Measurements from ENCODE around the gene EHMT1. TPM values are rescaled to one million over a fixed set of nuclear protein-coding genes. Genes with fewer than 3 reads are reported as not detected.

Gene EHMT1
- total and polyA plus RNA-seq, 2 of the 13 experiments (the other 11 are each of a cell fraction or from before 2014, with no cell fraction given): 23.0 to 27.1 TPM

DNA sequence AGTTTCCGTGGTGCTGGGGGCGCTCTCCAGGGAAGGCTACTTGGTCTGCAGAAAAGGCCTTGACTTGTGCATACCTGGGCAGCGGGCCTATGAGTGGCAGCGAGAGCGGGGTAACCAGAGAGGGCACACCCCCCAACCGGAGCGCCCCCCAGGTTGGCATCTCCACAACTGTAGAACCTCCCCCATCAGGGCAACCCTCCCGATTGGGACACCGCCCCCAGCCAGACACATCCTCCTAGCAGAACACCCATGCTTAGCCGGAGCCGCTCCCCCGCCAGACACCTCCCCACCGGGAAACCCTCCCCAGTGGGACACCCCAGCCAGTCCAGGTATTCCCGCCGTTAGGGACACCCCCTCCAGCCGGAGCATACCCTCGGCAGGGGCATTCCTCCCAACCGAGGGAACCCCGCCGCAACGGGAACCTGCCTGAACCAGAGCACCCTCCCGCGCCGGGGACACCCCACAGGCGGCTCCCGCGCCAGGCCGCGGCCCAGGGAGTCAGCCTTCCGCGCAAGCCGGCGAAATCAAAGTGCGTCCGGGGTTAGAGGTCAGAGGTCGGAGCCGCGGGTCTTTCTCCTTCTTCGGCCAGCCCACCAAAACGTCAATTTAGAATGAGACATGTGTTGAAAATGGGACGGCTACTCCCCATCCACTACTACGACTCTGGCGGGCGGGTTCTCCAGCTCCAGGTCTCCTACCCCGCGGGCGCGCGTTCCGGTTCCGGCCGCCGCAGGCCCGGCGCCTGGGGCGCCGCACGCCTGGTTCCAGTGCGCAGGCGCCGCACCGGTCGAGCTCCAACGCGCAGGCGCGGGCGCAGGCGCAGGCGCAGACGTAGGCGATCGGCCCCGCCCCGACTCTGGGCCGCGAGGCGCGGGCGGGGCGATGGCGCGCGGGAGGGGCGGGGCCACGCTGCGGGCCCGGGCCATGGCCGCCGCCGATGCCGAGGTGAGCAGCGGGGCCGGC is at the start of gene EHMT1 (continued):
- TF ChIP-seq, protein P1, sequence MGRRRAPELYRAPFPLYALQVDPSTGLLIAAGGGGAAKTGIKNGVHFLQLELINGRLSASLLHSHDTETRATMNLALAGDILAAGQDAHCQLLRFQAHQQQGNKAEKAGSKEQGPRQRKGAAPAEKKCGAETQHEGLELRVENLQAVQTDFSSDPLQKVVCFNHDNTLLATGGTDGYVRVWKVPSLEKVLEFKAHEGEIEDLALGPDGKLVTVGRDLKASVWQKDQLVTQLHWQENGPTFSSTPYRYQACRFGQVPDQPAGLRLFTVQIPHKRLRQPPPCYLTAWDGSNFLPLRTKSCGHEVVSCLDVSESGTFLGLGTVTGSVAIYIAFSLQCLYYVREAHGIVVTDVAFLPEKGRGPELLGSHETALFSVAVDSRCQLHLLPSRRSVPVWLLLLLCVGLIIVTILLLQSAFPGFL (CRISPR knock-in tag; IDR thresholded peaks at IDR 0.05): no peak
- TF ChIP-seq ZNF761 (CRISPR knock-in tag; conservative IDR thresholded peaks at IDR 0.05) (no peak), CENPX (CRISPR knock-in tag; IDR thresholded peaks at IDR 0.05) (no peak), ZMYM4 (CRISPR knock-in tag; IDR thresholded peaks at IDR 0.05) (0 out of 2 replicates have a peak, but pooled peaks have one; percentile 43), ZNF232 (CRISPR knock-in tag; IDR thresholded peaks at IDR 0.05; ENCODE audit: borderline replicate concordance) (no peak; the same call in 1 of the 2 replicates), ZNF746 (CRISPR knock-in tag; IDR thresholded peaks at IDR 0.05) (0 out of 2 replicates have a peak, but pooled peaks have one; percentile 30), NR2F1 (CRISPR knock-in tag; IDR thresholded peaks at IDR 0.05) (peak; percentile 35 to 88; a peak in 3 of 4 replicates), PLRG1 (conservative IDR thresholded peaks at IDR 0.05) (no peak), ZNF75D (CRISPR knock-in tag; IDR thresholded peaks at IDR 0.05; ENCODE audit: borderline replicate concordance) (no peak), ERF (CRISPR knock-in tag; IDR thresholded peaks at IDR 0.05) (peak; percentile 43; the same call in 1 of the 2 replicates), NFYB (CRISPR knock-in tag; IDR thresholded peaks at IDR 0.05) (no peak), FOXA1 (IDR thresholded peaks at IDR 0.05) (no peak), FOXA1 (CRISPR knock-in tag; IDR thresholded peaks at IDR 0.05) (no peak), SRY (CRISPR knock-in tag; IDR thresholded peaks at IDR 0.05) (peak; percentile 90), XRCC5 (optimal IDR thresholded peaks at IDR 0.05; ENCODE audit: low read length) (no peak), FOSL2 (CRISPR knock-in tag; IDR thresholded peaks at IDR 0.05) (no peak), ZNF674 (CRISPR knock-in tag; IDR thresholded peaks at IDR 0.05; ENCODE audit: low read depth) (no peak)
- TF ChIP-seq, protein P2, sequence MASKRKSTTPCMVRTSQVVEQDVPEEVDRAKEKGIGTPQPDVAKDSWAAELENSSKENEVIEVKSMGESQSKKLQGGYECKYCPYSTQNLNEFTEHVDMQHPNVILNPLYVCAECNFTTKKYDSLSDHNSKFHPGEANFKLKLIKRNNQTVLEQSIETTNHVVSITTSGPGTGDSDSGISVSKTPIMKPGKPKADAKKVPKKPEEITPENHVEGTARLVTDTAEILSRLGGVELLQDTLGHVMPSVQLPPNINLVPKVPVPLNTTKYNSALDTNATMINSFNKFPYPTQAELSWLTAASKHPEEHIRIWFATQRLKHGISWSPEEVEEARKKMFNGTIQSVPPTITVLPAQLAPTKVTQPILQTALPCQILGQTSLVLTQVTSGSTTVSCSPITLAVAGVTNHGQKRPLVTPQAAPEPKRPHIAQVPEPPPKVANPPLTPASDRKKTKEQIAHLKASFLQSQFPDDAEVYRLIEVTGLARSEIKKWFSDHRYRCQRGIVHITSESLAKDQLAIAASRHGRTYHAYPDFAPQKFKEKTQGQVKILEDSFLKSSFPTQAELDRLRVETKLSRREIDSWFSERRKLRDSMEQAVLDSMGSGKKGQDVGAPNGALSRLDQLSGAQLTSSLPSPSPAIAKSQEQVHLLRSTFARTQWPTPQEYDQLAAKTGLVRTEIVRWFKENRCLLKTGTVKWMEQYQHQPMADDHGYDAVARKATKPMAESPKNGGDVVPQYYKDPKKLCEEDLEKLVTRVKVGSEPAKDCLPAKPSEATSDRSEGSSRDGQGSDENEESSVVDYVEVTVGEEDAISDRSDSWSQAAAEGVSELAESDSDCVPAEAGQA (IDR thresholded peaks at IDR 0.05; ENCODE audit: low read depth): peak; percentile 15; the same call in 1 of the 2 replicates
- TF ChIP-seq, protein P2 (CRISPR knock-in tag; IDR thresholded peaks at IDR 0.05; ENCODE audit: borderline replicate concordance): no peak
- TF ChIP-seq, protein P3, sequence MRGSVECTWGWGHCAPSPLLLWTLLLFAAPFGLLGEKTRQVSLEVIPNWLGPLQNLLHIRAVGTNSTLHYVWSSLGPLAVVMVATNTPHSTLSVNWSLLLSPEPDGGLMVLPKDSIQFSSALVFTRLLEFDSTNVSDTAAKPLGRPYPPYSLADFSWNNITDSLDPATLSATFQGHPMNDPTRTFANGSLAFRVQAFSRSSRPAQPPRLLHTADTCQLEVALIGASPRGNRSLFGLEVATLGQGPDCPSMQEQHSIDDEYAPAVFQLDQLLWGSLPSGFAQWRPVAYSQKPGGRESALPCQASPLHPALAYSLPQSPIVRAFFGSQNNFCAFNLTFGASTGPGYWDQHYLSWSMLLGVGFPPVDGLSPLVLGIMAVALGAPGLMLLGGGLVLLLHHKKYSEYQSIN (CRISPR knock-in tag; IDR thresholded peaks at IDR 0.05; ENCODE audit: borderline replicate concordance): no peak

Data from HepG2 (cell line).